Upper lobe of left lung (tissue), 4 donors: ENCODE results near the gene TP73.

Experiments
- POLR2A ChIP-seq, 4 donors: fragments of 450-650 bp; IDR thresholded peaks; one replicate each; pipeline ENCODE4 v1.5.1; 2016 to 2017; ENCODE audit warnings: antibody characterized with exemption in 4 of 4, mild to moderate bottlenecking in 2 of 4
- POLR2AphosphoS5 ChIP-seq, 2 donors: sonication (generic); formaldehyde crosslinking; IDR thresholded peaks; one replicate each; pipeline ENCODE4 v1.5.1; 2017; ENCODE audit warnings: antibody characterized with exemption in 2 of 2
- TF ChIP-seq, protein P1 (sequence below), 6 experiments: fragments of 450-650 bp in 4 of 6; fragments of 200-600 bp in 2 of 6; sonication (generic) in 2 of 6; IDR thresholded peaks; one replicate each; pipeline ENCODE4 v1.5.1; 2016 to 2019; ENCODE audit warnings: antibody characterized with exemption in 6 of 6

DNA sequence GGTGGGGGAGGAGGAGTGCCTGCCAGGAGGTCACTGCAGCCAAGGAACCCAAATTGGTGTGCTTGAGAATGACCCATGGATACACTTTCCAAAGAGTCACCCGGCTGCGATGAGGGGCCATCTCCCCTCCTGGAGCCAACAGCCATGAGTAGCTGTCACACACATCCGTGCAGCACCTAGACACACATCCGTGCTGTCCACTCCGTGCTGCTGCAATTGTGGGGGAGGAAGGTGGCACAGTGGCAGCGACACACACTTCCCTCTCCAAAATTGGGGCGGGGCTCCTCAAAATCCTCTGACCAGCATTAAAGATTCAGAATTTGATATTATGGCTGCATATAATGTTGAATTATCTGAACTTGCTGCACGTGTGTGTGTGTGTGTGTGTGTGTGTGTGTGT lies 15.8 kb downstream of the TP73 start:
- TF ChIP-seq, protein P1, sequence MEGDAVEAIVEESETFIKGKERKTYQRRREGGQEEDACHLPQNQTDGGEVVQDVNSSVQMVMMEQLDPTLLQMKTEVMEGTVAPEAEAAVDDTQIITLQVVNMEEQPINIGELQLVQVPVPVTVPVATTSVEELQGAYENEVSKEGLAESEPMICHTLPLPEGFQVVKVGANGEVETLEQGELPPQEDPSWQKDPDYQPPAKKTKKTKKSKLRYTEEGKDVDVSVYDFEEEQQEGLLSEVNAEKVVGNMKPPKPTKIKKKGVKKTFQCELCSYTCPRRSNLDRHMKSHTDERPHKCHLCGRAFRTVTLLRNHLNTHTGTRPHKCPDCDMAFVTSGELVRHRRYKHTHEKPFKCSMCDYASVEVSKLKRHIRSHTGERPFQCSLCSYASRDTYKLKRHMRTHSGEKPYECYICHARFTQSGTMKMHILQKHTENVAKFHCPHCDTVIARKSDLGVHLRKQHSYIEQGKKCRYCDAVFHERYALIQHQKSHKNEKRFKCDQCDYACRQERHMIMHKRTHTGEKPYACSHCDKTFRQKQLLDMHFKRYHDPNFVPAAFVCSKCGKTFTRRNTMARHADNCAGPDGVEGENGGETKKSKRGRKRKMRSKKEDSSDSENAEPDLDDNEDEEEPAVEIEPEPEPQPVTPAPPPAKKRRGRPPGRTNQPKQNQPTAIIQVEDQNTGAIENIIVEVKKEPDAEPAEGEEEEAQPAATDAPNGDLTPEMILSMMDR (IDR thresholded peaks at IDR 0.05) = no peak
- no peak for TF ChIP-seq POLR2A (IDR thresholded peaks at IDR 0.05)
- no peak for TF ChIP-seq POLR2AphosphoS5 (IDR thresholded peaks at IDR 0.05)
